ENCODE measurements around the gene AIG1. TPM values are rescaled to one million over a fixed set of nuclear protein-coding genes. Genes with fewer than 3 reads are reported as not detected.

Gene AIG1
- total RNA-seq, 2 donors from 2014 or later = 11.9 to 13.5 TPM

GRCh38 chr6:143270026-143270425 lies 209.3 kb downstream of the AIG1 start:
- ATAC-seq (no peak), DNase-seq (no peak)
- no peak overlapping the region for H3K4me3 ChIP-seq
- H3K27me3 ChIP-seq = no peaks in the 10 kb centered on the region
- no peak for TF ChIP-seq CTCF (IDR thresholded peaks at IDR 0.05)
- TF ChIP-seq POLR2A (IDR thresholded peaks at IDR 0.05) = no peak
- H3K4me1 ChIP-seq = no peaks in the 10 kb centered on the region
- 79 to 94% methylated on average over 1 of the region's 1 CpG for WGBS, 2 donors
- no peaks in the 10 kb centered on the region for H3K9me3 ChIP-seq
- H3K36me3 ChIP-seq (replicated peaks in 1 of 2; ENCODE audit: insufficient read depth in 1 of 2, low read depth in 2 of 2) = no peaks in the 10 kb centered on the region
- intact Hi-C loops (cut with DNase I) = no loop called here
- H3K27ac ChIP-seq = no peak overlapping the region

- Histone ChIP-seq H3K4me1 (no peaks in the 10 kb centered on the region), H3K27ac (no peak overlapping the region), H3K9me3 (no peaks in the 10 kb centered on the region), H3K4me3 (no peak overlapping the region), H3K36me3 (replicated peaks in 1 of 2; ENCODE audit: insufficient read depth in 1 of 2, low read depth in 2 of 2) (no peaks in the 10 kb centered on the region), H3K27me3 (no peaks in the 10 kb centered on the region)
- WGBS, 2 donors = 31 to 38% methylated on average over 4 of the region's 4 CpGs
- no peak for ATAC-seq
- peak in 1 of 4 donors; percentile 6 for DNase-seq
- intact Hi-C loops (cut with DNase I) = no loop called here
- TF ChIP-seq POLR2A (IDR thresholded peaks at IDR 0.05) (no peak), CTCF (IDR thresholded peaks at IDR 0.05) (no peak)
These were observed 210.3 kb downstream of the AIG1 start for GRCh38 chr6:143271024-143271423.

- intact Hi-C loops (cut with DNase I) = no loop called here
- ATAC-seq (no peak), DNase-seq (no peak)
- no peaks in the 10 kb centered on the region for H3K36me3 ChIP-seq (replicated peaks in 1 of 2; ENCODE audit: insufficient read depth in 1 of 2, low read depth in 2 of 2)
- no peaks in the 10 kb centered on the region for H3K9me3 ChIP-seq
- 72 to 77% methylated on average over 4 of the region's 4 CpGs for WGBS, 2 donors
- H3K27ac ChIP-seq = no peak overlapping the region
- no peaks in the 10 kb centered on the region for H3K27me3 ChIP-seq
- no peak overlapping the region for H3K4me3 ChIP-seq
- TF ChIP-seq POLR2A (IDR thresholded peaks at IDR 0.05) (no peak), CTCF (IDR thresholded peaks at IDR 0.05) (no peak)
- no peaks in the 10 kb centered on the region for H3K4me1 ChIP-seq
These were observed 215.7 kb downstream of the AIG1 start for GRCh38 chr6:143276436-143276835.

- no peak overlapping the region for H3K27ac ChIP-seq
- no peak overlapping the region for H3K4me3 ChIP-seq
- 50 to 55% methylated on average over 6 of the region's 6 CpGs for WGBS, 2 donors
- no peaks in the 10 kb centered on the region for H3K36me3 ChIP-seq (replicated peaks in 1 of 2; ENCODE audit: insufficient read depth in 1 of 2, low read depth in 2 of 2)
- DNase-seq (peak in 3 of 4 donors; percentile 22 to 45 (median 25)), ATAC-seq (peak; percentile 40)
- TF ChIP-seq POLR2A (IDR thresholded peaks at IDR 0.05) (no peak), CTCF (IDR thresholded peaks at IDR 0.05) (peak in 6 of 7 experiments; percentile 9 to 55 (median 34))
- no peaks in the 10 kb centered on the region for H3K27me3 ChIP-seq
- H3K9me3 ChIP-seq = no peaks in the 10 kb centered on the region
- no peaks in the 10 kb centered on the region for H3K4me1 ChIP-seq
- intact Hi-C loops (cut with DNase I) = no loop called here
These were observed 218.7 kb downstream of the AIG1 start for GRCh38 chr6:143279385-143279784.

GRCh38 chr6:143283887-143284645 lies 223.4 kb downstream of the AIG1 start:
- WGBS, 2 donors = 90 to 94% methylated on average over 12 to 13 of the region's 13 CpGs
- no peak for ATAC-seq
- DNase-seq = no peak

More at GRCh38 chr6:143283887-143284645, 223.4 kb downstream of the AIG1 start:
- H3K4me3 ChIP-seq = no peak overlapping the region
- H3K9me3 ChIP-seq = no peaks in the 10 kb centered on the region
- no peak for TF ChIP-seq POLR2A (IDR thresholded peaks at IDR 0.05)
- TF ChIP-seq CTCF (IDR thresholded peaks at IDR 0.05) = no peak
- intact Hi-C loops (cut with DNase I) = no loop called here
- no peaks in the 10 kb centered on the region for H3K27me3 ChIP-seq
- H3K36me3 ChIP-seq (replicated peaks in 1 of 2; ENCODE audit: insufficient read depth in 1 of 2, low read depth in 2 of 2) = no peaks in the 10 kb centered on the region
- no peaks in the 10 kb centered on the region for H3K4me1 ChIP-seq
- no peak overlapping the region for H3K27ac ChIP-seq

Measured in body of pancreas (tissue), 4 donors.